K562 (cell line): ENCODE data around the gene C13orf46. TPM values are rescaled to one million over a fixed set of nuclear protein-coding genes. Genes with fewer than 3 reads are reported as not detected.

Experiments
- ATAC-seq: fragments of 200-7000 bp; cut with Tn5 transposase; 3 replicates; pipeline ENCODE4 v1.9.1; 2020; ENCODE audit warnings: moderate library complexity
- BruUV-seq: library from RNA; stranded (reverse); fragments of 400-500 nt; replicated peaks from 2 replicates; lab custom pipeline; 2021; lab: Mats Ljungman, UMichigan
- CTCF ChIA-PET: fragments of 300-600 bp; formaldehyde crosslinking; extraction: SDS; loops from one replicate; lab custom pipeline; 2021; ENCODE audit warnings: low intra/inter-chr PET ratio; lab: Yijun Ruan, JAX
- POLR2A ChIA-PET: fragments of 300-600, 350-650 bp; sonication (Branson Sonifier 250); formaldehyde crosslinking; extraction: SDS; loops from one replicate; lab custom pipeline; 2021; ENCODE audit warnings: antibody characterized with exemption, inconsistent platforms; lab: Yijun Ruan, JAX
- DNase-seq, 4 experiments: peaks; one replicate each; pipeline versions ENCODE4 v3.0.0 to v3.0.0-alpha.2; 2011 to 2018; ENCODE audit warnings: low spot score in 3 of 4, mixed read lengths in 3 of 4; ENCODE audit errors: extremely low read depth in 1 of 4
- FAIRE-seq: peaks from 2 replicates; lab custom pipeline; 2011; peaks lifted over from hg19 to GRCh38; lab: Jason Lieb, UNC
- H2AFZ ChIP-seq: 2 replicates; pipeline ENCODE4 v1.6.0; 2011; ENCODE audit warnings: low read depth, low read length, control low read depth, inconsistent platforms
- H3K27ac ChIP-seq: fragments of 200-600 bp; 3 replicates; pipeline ENCODE4 v1.8.0; 2011; ENCODE audit warnings: low read depth, mild to moderate bottlenecking, control low read depth, inconsistent platforms, low read length, moderate library complexity, mixed read lengths; ENCODE audit errors: extremely low read depth
- H3K27me3 ChIP-seq, 2 experiments: fragments of 300-600 bp in 1 of 2; 2 replicates in 1 of 2; 3 replicates in 1 of 2; pipeline versions ENCODE4 v1.6.0 to v1.8.0; 2011; ENCODE audit warnings: inconsistent platforms in 2 of 2, low read length in 2 of 2, mild to moderate bottlenecking in 1 of 2, mixed read lengths in 1 of 2, moderate library complexity in 1 of 2; ENCODE audit not compliant: control insufficient read depth in 2 of 2, insufficient read depth in 2 of 2
- H3K36me3 ChIP-seq: fragments of 300-600 bp; 3 replicates; pipeline ENCODE4 v1.8.0; 2011; ENCODE audit warnings: mild to moderate bottlenecking, low read length, inconsistent platforms; ENCODE audit not compliant: control insufficient read depth, insufficient read depth
- H3K4me1 ChIP-seq, 2 experiments: fragments of 200-600 bp in 1 of 2; replicated peaks in 1 of 2; 2 replicates in 1 of 2; 3 replicates in 1 of 2; pipeline versions ENCODE4 v1.5.1 to v1.8.0; 2011; ENCODE audit warnings: inconsistent platforms in 2 of 2, low read length in 2 of 2, mild to moderate bottlenecking in 1 of 2, mixed read lengths in 1 of 2, moderate library complexity in 1 of 2; ENCODE audit not compliant: control insufficient read depth in 2 of 2, insufficient read depth in 2 of 2
- H3K4me2 ChIP-seq: 2 replicates; pipeline ENCODE4 v1.6.1; 2011; ENCODE audit warnings: low read length, control low read depth, inconsistent platforms, mixed read lengths; ENCODE audit not compliant: insufficient read depth
- H3K4me3 ChIP-seq: fragments of 200-600 bp; sonication (generic), shearing (Covaris generic); 2 replicates; pipeline ENCODE4 v1.5.1; 2016; ENCODE audit warnings: control low read depth, inconsistent platforms
- H3K79me2 ChIP-seq: fragments of 200-600 bp; 3 replicates; pipeline ENCODE4 v1.8.0; 2011; ENCODE audit warnings: low read length, inconsistent platforms; ENCODE audit not compliant: control insufficient read depth, insufficient read depth
- H3K9ac ChIP-seq, 2 experiments: 2 replicates each; pipeline versions ENCODE4 v1.6.0 to v1.6.1; 2011; ENCODE audit warnings: low read depth in 2 of 2, low read length in 2 of 2, control low read depth in 1 of 2, inconsistent platforms in 1 of 2, mild to moderate bottlenecking in 1 of 2, mixed read lengths in 1 of 2; ENCODE audit not compliant: insufficient read depth in 1 of 2
- H3K9me1 ChIP-seq: one replicate; pipeline ENCODE4 v1.6.0; 2011; ENCODE audit warnings: inconsistent platforms, mild to moderate bottlenecking, low read length, moderate library complexity; ENCODE audit not compliant: control insufficient read depth, insufficient read depth
- H3K9me3 ChIP-seq: replicated peaks from 2 replicates; pipeline ENCODE4 v1.5.1; 2011; ENCODE audit warnings: low read depth, low read length, inconsistent platforms; ENCODE audit not compliant: control insufficient read depth, insufficient read depth
- H4K20me1 ChIP-seq: replicated peaks from 2 replicates; pipeline ENCODE4 v1.6.1; 2011; ENCODE audit warnings: low read length, inconsistent platforms, mixed read lengths; ENCODE audit not compliant: control insufficient read depth, insufficient read depth
- BMI1 ChIP-seq: fragments of 150-350 bp; IDR thresholded peaks from 2 replicates; pipeline ENCODE4 v1.6.1; 2014; ENCODE audit warnings: low read length
- ERF ChIP-seq: fragments of 450-650 bp; formaldehyde crosslinking; IDR thresholded peaks from 2 replicates; pipeline ENCODE4 v1.4.0; 2020; ENCODE audit warnings: mild to moderate bottlenecking, mixed read lengths
- FOSL1 ChIP-seq: fragments of 200-800 bp; sonication (Bioruptor generic); conservative IDR thresholded peaks from 2 replicates; pipeline ENCODE4 v1.6.1; 2016; ENCODE audit warnings: missing genetic modification characterization, missing compliant biosample characterization
- HMGN3 ChIP-seq: IDR thresholded peaks from 2 replicates; pipeline ENCODE4 v1.6.1; 2011; ENCODE audit warnings: borderline replicate concordance, low read depth, mild to moderate bottlenecking, mixed read lengths, low read length; ENCODE audit not compliant: insufficient read length; ENCODE audit errors: extremely low read depth
- HSF4 ChIP-seq: fragments of 250-450 bp; sonication (Bioruptor Pico); IDR thresholded peaks from 2 replicates; pipeline ENCODE4 v2.1.2; 2022; ENCODE audit warnings: mild to moderate bottlenecking, moderate library complexity, borderline replicate concordance
- KLF1 ChIP-seq: fragments of 450-650 bp; IDR thresholded peaks from 2 replicates; pipeline ENCODE4 v1.6.1; 2016; ENCODE audit warnings: missing genetic modification characterization, missing compliant biosample characterization
- MTA1 ChIP-seq: fragments of 450-650 bp; IDR thresholded peaks from 2 replicates; pipeline ENCODE4 v1.6.1; 2017; ENCODE audit warnings: borderline replicate concordance
- RBBP5 ChIP-seq: fragments of 200-600 bp; sonication (generic); IDR thresholded peaks from 2 replicates; pipeline ENCODE4 v1.6.1; 2012; ENCODE audit warnings: borderline replicate concordance, mild to moderate bottlenecking, low read length, control low read depth, inconsistent platforms; ENCODE audit not compliant: insufficient read depth, poor library complexity, severe bottlenecking
- SP2 ChIP-seq: IDR thresholded peaks from 2 replicates; pipeline ENCODE4 v1.6.1; 2011; ENCODE audit warnings: mild to moderate bottlenecking, low read depth, low read length, moderate library complexity; ENCODE audit not compliant: poor library complexity, severe bottlenecking; ENCODE audit errors: extremely low read depth
- SRSF7 ChIP-seq: fragments of 200-400 bp; formaldehyde crosslinking; optimal IDR thresholded peaks from 2 replicates; pipeline ENCODE3; 2017; ENCODE audit warnings: mild to moderate bottlenecking, low read depth, low read length
- TEAD4 ChIP-seq, 2 experiments: sonication (generic) in 1 of 2; formaldehyde crosslinking in 1 of 2; IDR thresholded peaks; 2 replicates each; pipeline versions ENCODE4 v1.6.1 to v1.8.0; 2012 to 2022; ENCODE audit warnings: borderline replicate concordance in 1 of 2, inconsistent platforms in 1 of 2, low read length in 1 of 2, mild to moderate bottlenecking in 1 of 2, missing genetic modification reagents in 1 of 2
- THAP7 ChIP-seq: fragments of 250-450 bp; sonication (Bioruptor Pico); IDR thresholded peaks from 2 replicates; pipeline ENCODE4 v1.5.0; 2021
- WHSC1 ChIP-seq: IDR thresholded peaks from one replicate; pipeline ENCODE4 v1.6.1; 2012; ENCODE audit warnings: low read length, control low read depth, inconsistent platforms
- ZNF23 ChIP-seq: fragments of 250-450 bp; sonication (Bioruptor Pico); IDR thresholded peaks from 2 replicates; pipeline ENCODE4 v1.4.0; 2020; ENCODE audit warnings: mild to moderate bottlenecking
- ZNF232 ChIP-seq: sonication (generic); formaldehyde crosslinking; IDR thresholded peaks from 2 replicates; pipeline ENCODE4 v1.8.0; 2022; ENCODE audit warnings: mild to moderate bottlenecking, missing genetic modification reagents
- ZNF239 ChIP-seq: fragments of 250-450 bp; sonication (Bioruptor Pico); IDR thresholded peaks from 2 replicates; pipeline ENCODE4 v1.4.0; 2020; ENCODE audit warnings: mild to moderate bottlenecking
- ZNF280B ChIP-seq: fragments of 250-450 bp; sonication (Bioruptor Pico); IDR thresholded peaks from 2 replicates; pipeline ENCODE4 v1.5.1; 2021; ENCODE audit warnings: mild to moderate bottlenecking
- ZNF347 ChIP-seq: fragments of 450-650 bp; formaldehyde crosslinking; IDR thresholded peaks from 2 replicates; pipeline ENCODE4 v1.4.0; 2020; ENCODE audit warnings: low read depth, mild to moderate bottlenecking, moderate library complexity
- WGBS: fragments of 100-300 bp; shearing (Covaris generic); methylation state at CpG from one replicate; pipeline ENCODE4 v1.1.6; 2016; ENCODE audit warnings: low coverage, mixed read lengths; ENCODE audit not compliant: insufficient coverage; ENCODE audit errors: missing lambda C conversion rate; 5-methylcytosine and 5-hydroxymethylcytosine counted together
- in situ Hi-C: fragments of 300-500 bp; cut with MboI; formaldehyde crosslinking; loops from 4 replicates; pipeline ENCODE4 v1.15.0; 2018; ENCODE audit warnings: inconsistent platforms, mixed read lengths
- intact Hi-C: fragments of 100-400 bp; cut with micrococcal nuclease; formaldehyde crosslinking; loops from 2 replicates; pipeline ENCODE4 v1.14.2; 2022
- polyA plus RNA-seq, 8 experiments: library from polyadenylated mRNA; depleted of rRNA in 4 of 8; stranded (reverse) in 5 of 8; unstranded in 3 of 8; fragments of >200 nt; fragmentation: Nextera tagmentation in 2 of 8; fragmentation: Illumina TruSeq in 1 of 8; extraction: Ambion mirVana in 2 of 8; extraction: Trizol in 1 of 8; gene quantifications; 2 replicates each; pipeline versions ENCODE4 v1.2.1 to v1.2.3, GENCODE V29; 2011 to 2014; ENCODE audit warnings: inconsistent platforms in 1 of 8, missing spikeins in 1 of 8
- total RNA-seq, 7 experiments: library from RNA; depleted of rRNA in 6 of 7; stranded (reverse); fragments of >200 nt in 6 of 7; fragmentation: Illumina TruSeq in 2 of 7; extraction: Trizol in 2 of 7; gene quantifications; 2 replicates each; pipeline versions ENCODE4 v1.2.1 to v1.2.3, GENCODE V29; 2011 to 2021; ENCODE audit warnings: low replicate concordance in 1 of 7
- TF ChIP-seq, protein P1 (sequence below), 2 experiments: IDR thresholded peaks in 1 of 2; conservative IDR thresholded peaks in 1 of 2; 2 replicates each; pipeline ENCODE4 v1.6.1; 2016; ENCODE audit warnings: low read depth in 2 of 2, mild to moderate bottlenecking in 1 of 2, missing compliant biosample characterization in 1 of 2, missing genetic modification characterization in 1 of 2, moderate library complexity in 1 of 2

C13orf46 gene
- total and polyA plus RNA-seq, 9 of the 15 experiments (the other 6 are each of a cell fraction or from before 2014, with no cell fraction given), result 0.04 to 0.24 (median 0.05) TPM; not detected in 4

DNA sequence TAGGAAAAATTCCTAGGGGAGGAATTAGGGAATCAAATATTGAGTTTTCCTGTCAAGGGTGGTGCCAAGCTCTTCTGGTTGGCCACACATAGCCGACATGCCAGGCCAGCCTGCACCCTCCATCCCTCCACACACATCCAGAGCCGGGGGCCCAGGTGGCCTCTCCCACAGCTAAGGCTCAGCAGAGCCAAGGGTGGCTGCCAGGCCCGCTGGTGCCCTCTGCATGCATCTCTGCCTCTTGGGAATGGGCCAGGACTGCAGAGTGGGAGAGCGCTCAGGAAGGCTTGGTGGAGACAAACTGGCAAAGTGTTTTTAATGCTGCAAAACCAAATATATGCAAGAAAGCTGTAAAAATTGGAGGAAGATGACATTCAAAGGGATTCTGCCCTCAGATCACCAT lies 67.3 kb downstream of the C13orf46 start:
- 2% methylated on average over 4 of the region's 4 CpGs for WGBS
- Histone ChIP-seq H3K9me3 (no peaks in the 10 kb centered on the region), H3K4me1 (peaks cover 0 to 2% of the 10 kb centered on the region in 2 experiments; a peak in 1 of 5 replicates), H3K79me2 (no peaks in the 10 kb centered on the region), H3K27ac (no peak overlapping the region), H3K9ac (no peak overlapping the region), H3K4me2 (no peak overlapping the region), H3K4me3 (no peak overlapping the region), H3K36me3 (no peaks in the 10 kb centered on the region), H2AFZ (no peak overlapping the region), H4K20me1 (no peaks in the 10 kb centered on the region), H3K9me1 (no peaks in the 10 kb centered on the region), H3K27me3 (peaks cover 3 to 39% of the 10 kb centered on the region in 2 experiments; a peak in 4 of 5 replicates)
- no peak for DNase-seq
- intact Hi-C loops, result no loop called here
- FAIRE-seq, result no peak
- ChIA-PET POLR2A (no interaction called here), CTCF (no interaction called here)
- BruUV-seq, result no TSS peak
- in situ Hi-C loops, result no loop called here
- ATAC-seq, result no peak
- TF ChIP-seq TEAD4 (IDR thresholded peaks at IDR 0.05; ENCODE audit: low read length) (no peak), TEAD4 (CRISPR knock-in tag; IDR thresholded peaks at IDR 0.05; ENCODE audit: borderline replicate concordance) (no peak), ZNF347 (CRISPR knock-in tag) (no peak), FOSL1 (no peak), RBBP5 (no peak), ZNF23 (CRISPR knock-in tag) (no peak), HSF4 (CRISPR knock-in tag) (no peak), ZNF280B (CRISPR knock-in tag) (no peak), WHSC1 (no peak), ZNF239 (CRISPR knock-in tag) (no peak), THAP7 (CRISPR knock-in tag) (no peak), ERF (CRISPR knock-in tag) (no peak), ZNF232 (no peak), BMI1 (no peak), SP2 (no peak), SRSF7 (no peak), HMGN3 (no peak), MTA1 (no peak), KLF1 (tag) (no peak)
- TF ChIP-seq, protein P1, sequence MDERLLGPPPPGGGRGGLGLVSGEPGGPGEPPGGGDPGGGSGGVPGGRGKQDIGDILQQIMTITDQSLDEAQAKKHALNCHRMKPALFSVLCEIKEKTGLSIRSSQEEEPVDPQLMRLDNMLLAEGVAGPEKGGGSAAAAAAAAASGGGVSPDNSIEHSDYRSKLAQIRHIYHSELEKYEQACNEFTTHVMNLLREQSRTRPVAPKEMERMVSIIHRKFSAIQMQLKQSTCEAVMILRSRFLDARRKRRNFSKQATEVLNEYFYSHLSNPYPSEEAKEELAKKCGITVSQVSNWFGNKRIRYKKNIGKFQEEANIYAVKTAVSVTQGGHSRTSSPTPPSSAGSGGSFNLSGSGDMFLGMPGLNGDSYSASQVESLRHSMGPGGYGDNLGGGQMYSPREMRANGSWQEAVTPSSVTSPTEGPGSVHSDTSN (CRISPR knock-in tag; IDR thresholded peaks at IDR 0.05; ENCODE audit: low read depth), result no peak
- TF ChIP-seq, protein P1 (tag; conservative IDR thresholded peaks at IDR 0.05; ENCODE audit: low read depth), result no peak
